ENCODE measurements around the gene ZNF830.
A peak's percentile ranks its signal among the peaks of the same experiment; 100 is the strongest.
"Not testable (repeated sequence)": the region's sequence is repeated elsewhere in the genome, so short reads cannot be mapped to it uniquely, and the experiment has no call there.

Gene ZNF830

GRCh38 chr17:34991606-34992005 is 30.3 kb downstream of the ZNF830 start:
- DNase-seq (ENCODE audit: low read depth), result no peak

GRCh38 chr17:34993031-34993430 is 31.7 kb downstream of the ZNF830 start:
- DNase-seq (ENCODE audit: low read depth), result no peak

GRCh38 chr17:34996422-34997285 is 35.3 kb downstream of the ZNF830 start:
- no peak for DNase-seq (ENCODE audit: low read depth)

GRCh38 chr17:34997355-34997862 is 36.1 kb downstream of the ZNF830 start:
- DNase-seq (ENCODE audit: low read depth), result no peak

GRCh38 chr17:34998205-34998604 is 36.9 kb downstream of the ZNF830 start:
- DNase-seq (ENCODE audit: low read depth), result peak; percentile 34

- no peak for DNase-seq (ENCODE audit: low read depth)
Observed at GRCh38 chr17:34999456-34999855, 38.1 kb downstream of the ZNF830 start.

- not testable (repeated sequence) for DNase-seq (ENCODE audit: low read depth)
Observed at GRCh38 chr17:35000965-35001364, 39.6 kb downstream of the ZNF830 start.

GRCh38 chr17:35001549-35001948 is 40.2 kb downstream of the ZNF830 start:
- no peak for DNase-seq (ENCODE audit: low read depth)

GRCh38 chr17:35002876-35003551 is 41.7 kb downstream of the ZNF830 start:
- no peak for DNase-seq (ENCODE audit: low read depth)

- DNase-seq (ENCODE audit: low read depth), result no peak
Observed at GRCh38 chr17:35003778-35004177, 42.4 kb downstream of the ZNF830 start.

GRCh38 chr17:35006345-35006744 is 45.0 kb downstream of the ZNF830 start:
- DNase-seq (ENCODE audit: low read depth), result no peak

- no peak for DNase-seq (ENCODE audit: low read depth)
Observed at GRCh38 chr17:35006961-35007360, 45.6 kb downstream of the ZNF830 start.

GRCh38 chr17:35010093-35010492 is 48.8 kb downstream of the ZNF830 start:
- DNase-seq (ENCODE audit: low read depth), result no peak

- no peak for DNase-seq (ENCODE audit: low read depth)
Observed at GRCh38 chr17:35011671-35012216, 50.4 kb downstream of the ZNF830 start.

Measured in stimulated activated CD8-positive, alpha-beta memory T cell treated with anti-CD3 and anti-CD28 coated beads, Interleukin-15, amount 100 ng/mL, for 24 hours (primary cell).